Measurements from ENCODE around the gene SAMD3. TPM values are rescaled to one million over a fixed set of nuclear protein-coding genes. Genes with fewer than 3 reads are reported as not detected.
"Not testable (repeated sequence)": the region's sequence is repeated elsewhere in the genome, so short reads cannot be mapped to it uniquely, and the experiment has no call there.

SAMD3 gene
- total RNA-seq, 2 experiments from 2014 or later: 2.7 to 3.3 TPM

DNA sequence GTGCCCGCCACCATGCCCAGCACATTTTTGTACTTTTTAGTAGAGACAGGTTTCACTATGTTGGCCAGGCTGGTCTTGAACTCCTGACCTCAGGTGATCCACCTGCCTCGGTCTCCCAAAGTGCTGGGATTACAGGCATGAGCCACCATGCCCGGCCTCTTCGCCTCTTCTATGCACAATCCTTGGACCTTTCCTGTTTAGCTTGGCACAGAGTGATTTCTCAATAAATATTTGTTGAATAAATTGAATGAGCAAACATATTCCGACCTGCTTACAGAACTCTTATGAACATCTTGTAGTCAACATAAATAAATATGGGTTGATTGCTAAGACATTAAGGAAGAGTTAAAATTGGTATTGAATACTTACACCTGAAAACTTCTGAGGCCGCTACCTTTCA lies 7.8 kb upstream of the SAMD3 start:
- H3K9me3 Mint-ChIP-seq, H3K36me3 Mint-ChIP-seq, H3K4me3 Mint-ChIP-seq, DNase-seq, H3K4me1 Mint-ChIP-seq, H3K27ac Mint-ChIP-seq, H3K27me3 Mint-ChIP-seq: not testable (repeated sequence)

- Mint-ChIP-seq H3K4me3 (no peak overlapping the region), H3K4me1 (peaks cover 3% of the 10 kb centered on the region), H3K27me3 (no peaks in the 10 kb centered on the region), H3K9me3 (peaks cover 5% of the 10 kb centered on the region), H3K27ac (no peak overlapping the region), H3K36me3 (peaks cover 5% of the 10 kb centered on the region)
- DNase-seq: no peak
Observed at GRCh38 chr6:130229645-130230044, 6.9 kb upstream of the SAMD3 start.

DNA sequence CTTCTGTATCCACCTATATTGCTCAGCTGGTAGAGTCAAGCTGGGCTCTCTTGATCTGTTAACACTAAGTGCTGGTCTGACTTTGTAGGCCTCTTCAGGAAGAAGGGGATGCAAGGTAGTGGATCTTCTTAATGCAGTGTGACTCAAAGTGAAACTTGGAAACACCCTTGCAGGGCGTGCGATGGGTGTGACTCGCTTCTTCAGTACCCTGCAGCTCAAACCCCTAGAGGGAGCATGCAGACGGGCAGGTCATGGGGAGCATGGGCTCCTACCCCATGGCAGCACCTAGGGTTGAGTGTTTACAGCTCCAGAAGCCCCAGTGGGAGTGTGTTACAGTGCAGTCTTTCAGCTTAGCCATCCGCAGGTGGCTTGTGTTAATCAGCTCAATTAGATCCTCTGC lies 757 bp upstream of the SAMD3 start:
- Mint-ChIP-seq H3K4me3 (no peak overlapping the region), H3K4me1 (peaks cover 33% of the 10 kb centered on the region), H3K9me3 (peaks cover 8% of the 10 kb centered on the region), H3K27ac (peak overlapping the region; percentile 46), H3K27me3 (no peaks in the 10 kb centered on the region), H3K36me3 (peaks cover 6% of the 10 kb centered on the region)
- peak; percentile 73 for DNase-seq

- peak overlapping the region; percentile 20 for H3K27ac Mint-ChIP-seq
- peaks cover 2% of the 10 kb centered on the region for H3K9me3 Mint-ChIP-seq
- no peaks in the 10 kb centered on the region for H3K27me3 Mint-ChIP-seq
- no peak overlapping the region for H3K4me3 Mint-ChIP-seq
- H3K36me3 Mint-ChIP-seq: peaks cover 9% of the 10 kb centered on the region
- DNase-seq: no peak
- peaks cover 60% of the 10 kb centered on the region for H3K4me1 Mint-ChIP-seq
Observed at GRCh38 chr6:130218134-130218533, 4.6 kb downstream of the SAMD3 start.

- no peaks in the 10 kb centered on the region for H3K27me3 Mint-ChIP-seq
- H3K4me1 Mint-ChIP-seq: peaks cover 64% of the 10 kb centered on the region
- DNase-seq: no peak
- H3K4me3 Mint-ChIP-seq: no peak overlapping the region
- H3K9me3 Mint-ChIP-seq: peaks cover 2% of the 10 kb centered on the region
- no peak overlapping the region for H3K27ac Mint-ChIP-seq
- H3K36me3 Mint-ChIP-seq: peaks cover 10% of the 10 kb centered on the region
Observed at GRCh38 chr6:130216620-130217019, 6.1 kb downstream of the SAMD3 start.

- peak; percentile 14 for DNase-seq
- Mint-ChIP-seq H3K27me3 (no peaks in the 10 kb centered on the region), H3K4me1 (peaks cover 64% of the 10 kb centered on the region), H3K4me3 (peak overlapping the region; percentile 68), H3K9me3 (peaks cover 2% of the 10 kb centered on the region), H3K27ac (peak overlapping the region; percentile 66), H3K36me3 (peaks cover 15% of the 10 kb centered on the region)
Observed at GRCh38 chr6:130215526-130215925, 7.2 kb downstream of the SAMD3 start.

DNA sequence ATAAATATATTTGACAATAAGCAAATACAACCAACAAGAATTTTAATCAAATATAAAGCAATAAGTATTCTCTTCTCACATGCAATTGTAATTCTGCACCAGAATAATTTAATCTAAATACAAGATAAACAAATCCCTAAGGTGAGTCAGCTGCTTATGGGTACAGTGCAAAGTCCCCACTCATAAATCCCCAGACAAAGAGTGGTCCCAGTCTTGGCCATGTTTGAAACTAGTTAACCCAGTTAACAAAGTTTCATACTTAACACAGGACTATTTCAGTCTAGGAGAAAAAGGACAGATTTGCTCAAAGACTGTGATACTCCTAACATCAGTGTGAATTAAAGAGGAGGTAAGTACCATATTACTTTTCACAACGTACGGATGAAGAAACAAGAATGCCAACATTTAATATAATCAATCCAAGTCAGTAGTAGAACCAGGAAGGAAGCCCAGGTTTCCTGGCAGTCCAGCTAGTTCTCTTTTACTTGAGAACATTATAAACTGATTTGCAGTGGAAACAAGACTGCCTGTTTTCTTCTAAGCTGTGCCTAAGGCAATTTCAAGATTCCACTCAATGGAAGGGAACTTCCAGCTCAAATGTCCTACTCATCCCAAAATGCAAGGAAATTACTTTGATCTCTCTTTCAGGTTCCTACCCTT lies 10.4 kb downstream of the SAMD3 start:
- Mint-ChIP-seq H3K27ac (peak overlapping the region; percentile 89), H3K36me3 (peaks cover 29% of the 10 kb centered on the region), H3K9me3 (no peaks in the 10 kb centered on the region), H3K4me3 (peak overlapping the region; percentile 70), H3K4me1 (peaks cover 53% of the 10 kb centered on the region), H3K27me3 (no peaks in the 10 kb centered on the region)
- no peak for DNase-seq

DNA sequence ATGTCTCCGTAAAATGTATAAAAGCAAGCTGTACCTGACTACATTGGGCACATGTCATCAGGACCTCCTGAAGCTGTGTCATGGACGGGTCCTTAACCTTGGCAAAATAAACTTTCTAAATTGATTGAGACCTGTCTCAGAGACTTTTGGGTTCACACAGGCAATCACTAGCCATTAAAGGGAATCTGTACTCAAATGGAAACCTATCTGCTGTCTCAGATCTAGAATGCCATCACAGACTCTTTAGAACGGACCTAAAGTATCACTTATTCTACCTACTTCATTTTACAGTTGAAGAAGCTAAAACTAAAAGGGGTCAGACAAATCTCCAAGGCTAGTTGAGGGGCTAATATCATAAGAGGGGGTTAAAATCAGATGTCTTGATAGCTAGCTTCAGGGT lies 11.1 kb downstream of the SAMD3 start:
- peaks cover 58% of the 10 kb centered on the region for H3K4me1 Mint-ChIP-seq
- H3K27me3 Mint-ChIP-seq: no peaks in the 10 kb centered on the region
- peak overlapping the region; percentile 70 for H3K4me3 Mint-ChIP-seq

DNA sequence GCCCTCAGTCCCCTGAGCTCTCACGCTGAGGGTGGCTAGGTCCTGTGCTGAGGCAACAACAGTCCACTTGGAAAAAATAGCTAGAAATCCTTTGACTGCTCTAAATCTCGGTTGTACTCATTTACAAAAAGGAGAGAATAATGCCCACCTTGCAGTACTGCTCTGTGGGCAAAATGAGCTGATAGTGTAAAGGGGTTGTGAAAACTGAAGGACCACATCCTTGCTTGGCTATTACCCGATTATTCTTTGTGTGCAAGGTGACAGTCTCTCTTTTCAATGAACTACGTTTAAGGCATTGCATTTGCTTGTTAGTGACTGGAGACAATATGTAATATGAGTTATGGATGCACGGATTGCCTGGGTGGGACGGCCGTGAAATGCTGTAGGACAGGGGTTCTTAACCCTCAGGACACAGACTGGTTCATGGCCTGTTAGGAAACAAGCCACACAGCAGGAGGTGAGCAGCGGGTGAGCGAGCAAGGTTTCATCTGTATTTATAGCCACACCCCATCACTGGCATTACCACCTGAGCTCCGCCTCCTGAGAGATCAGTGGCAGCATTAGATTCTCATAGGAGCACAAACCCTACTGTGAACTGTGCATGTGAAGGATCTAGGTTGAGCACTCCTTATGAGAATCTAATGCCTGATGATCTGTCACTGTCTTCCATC lies 14.6 kb downstream of the SAMD3 start:
- H3K4me3 Mint-ChIP-seq: no peak overlapping the region
- H3K27ac Mint-ChIP-seq: no peak overlapping the region
- H3K36me3 Mint-ChIP-seq: peaks cover 34% of the 10 kb centered on the region
- H3K4me1 Mint-ChIP-seq: peaks cover 54% of the 10 kb centered on the region
- no peaks in the 10 kb centered on the region for H3K9me3 Mint-ChIP-seq
- DNase-seq: no peak
- H3K27me3 Mint-ChIP-seq: no peaks in the 10 kb centered on the region

More for the DNA sequence above, 11.1 kb downstream of the SAMD3 start:
- H3K27ac Mint-ChIP-seq: peak overlapping the region; percentile 89
- no peaks in the 10 kb centered on the region for H3K9me3 Mint-ChIP-seq
- DNase-seq: no peak
- H3K36me3 Mint-ChIP-seq: peaks cover 31% of the 10 kb centered on the region

GRCh38 chr6:130206479-130206878 lies 16.3 kb downstream of the SAMD3 start:
- Mint-ChIP-seq H3K9me3 (no peaks in the 10 kb centered on the region), H3K27ac (no peak overlapping the region), H3K27me3 (no peaks in the 10 kb centered on the region), H3K36me3 (peaks cover 39% of the 10 kb centered on the region), H3K4me3 (no peak overlapping the region), H3K4me1 (peaks cover 48% of the 10 kb centered on the region)
- DNase-seq: no peak

DNA sequence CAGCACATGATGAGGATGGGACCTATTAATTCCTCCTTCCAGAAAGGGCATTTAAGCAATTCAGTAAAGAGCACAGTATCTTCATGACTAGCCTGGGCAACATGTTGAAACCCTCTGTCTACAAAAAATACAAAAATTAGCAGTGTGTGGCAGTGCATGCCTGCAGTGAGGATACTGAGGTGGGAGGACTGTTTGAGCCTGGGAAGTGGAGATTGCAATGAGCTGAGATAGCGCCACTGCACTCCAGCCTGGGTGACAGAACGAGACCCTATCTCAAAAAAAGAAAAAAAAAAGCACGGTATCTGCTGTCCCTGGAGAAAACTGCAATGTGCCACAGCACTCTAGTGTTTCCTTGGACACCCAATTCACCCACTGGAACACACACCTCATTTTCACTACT lies 18.4 kb downstream of the SAMD3 start:
- no peaks in the 10 kb centered on the region for H3K27me3 Mint-ChIP-seq
- H3K4me1 Mint-ChIP-seq: peaks cover 39% of the 10 kb centered on the region
- DNase-seq: no peak
- H3K36me3 Mint-ChIP-seq: peaks cover 36% of the 10 kb centered on the region
- H3K27ac Mint-ChIP-seq: no peak overlapping the region
- no peak overlapping the region for H3K4me3 Mint-ChIP-seq
- H3K9me3 Mint-ChIP-seq: peaks cover 3% of the 10 kb centered on the region

DNA sequence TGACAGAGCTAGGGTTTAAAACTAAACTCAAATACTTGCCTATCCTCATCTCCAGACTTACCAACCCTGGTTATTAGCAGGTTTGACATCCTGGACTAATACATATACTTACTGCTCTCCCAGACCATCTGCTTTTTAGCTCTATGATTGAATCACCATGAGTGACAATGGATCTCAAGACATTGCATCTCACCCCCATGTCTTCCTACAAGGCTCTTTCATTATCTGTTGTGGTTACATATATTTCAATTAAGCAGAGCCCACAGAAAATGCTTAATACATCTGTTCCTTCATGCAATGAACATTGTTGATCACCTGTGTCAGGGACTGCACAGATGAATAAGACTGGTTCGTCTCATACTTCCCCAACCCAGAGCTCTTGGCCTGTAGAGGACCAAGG lies 19.4 kb downstream of the SAMD3 start:
- Mint-ChIP-seq H3K27me3 (no peaks in the 10 kb centered on the region), H3K36me3 (peaks cover 34% of the 10 kb centered on the region), H3K9me3 (peaks cover 3% of the 10 kb centered on the region), H3K27ac (peak overlapping the region; percentile 78), H3K4me3 (no peak overlapping the region), H3K4me1 (peaks cover 39% of the 10 kb centered on the region)
- DNase-seq: no peak

DNA sequence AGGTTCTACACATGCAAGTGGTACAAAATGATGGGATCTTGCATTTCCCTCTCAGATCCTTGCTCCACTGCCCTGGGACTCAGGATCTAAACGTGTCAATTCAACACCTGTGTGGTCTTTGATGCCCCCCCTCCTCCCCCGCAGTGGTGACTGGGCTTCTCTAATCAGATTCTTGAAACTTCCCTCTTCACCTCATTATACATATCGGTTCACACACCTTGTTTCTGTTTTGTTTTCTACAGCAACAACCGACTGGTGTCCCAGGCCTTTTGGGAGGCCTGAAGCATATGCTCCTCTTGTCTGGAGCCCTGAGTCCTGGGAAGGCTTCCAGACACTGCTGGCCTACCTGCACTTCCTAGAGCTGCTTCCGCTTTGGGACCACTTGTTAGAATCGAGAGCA lies 20.0 kb downstream of the SAMD3 start:
- H3K27ac Mint-ChIP-seq: peak overlapping the region; percentile 78
- no peaks in the 10 kb centered on the region for H3K27me3 Mint-ChIP-seq
- peaks cover 3% of the 10 kb centered on the region for H3K9me3 Mint-ChIP-seq
- DNase-seq: no peak
- peaks cover 39% of the 10 kb centered on the region for H3K4me1 Mint-ChIP-seq
- peaks cover 29% of the 10 kb centered on the region for H3K36me3 Mint-ChIP-seq
- peak overlapping the region; percentile 62 for H3K4me3 Mint-ChIP-seq

GRCh38 chr6:130200020-130200419 lies 22.7 kb downstream of the SAMD3 start:
- H3K4me3 Mint-ChIP-seq: no peak overlapping the region
- H3K9me3 Mint-ChIP-seq: peaks cover 3% of the 10 kb centered on the region
- no peak overlapping the region for H3K27ac Mint-ChIP-seq
- H3K36me3 Mint-ChIP-seq: peaks cover 20% of the 10 kb centered on the region
- H3K27me3 Mint-ChIP-seq: no peaks in the 10 kb centered on the region
- DNase-seq: no peak
- peaks cover 27% of the 10 kb centered on the region for H3K4me1 Mint-ChIP-seq

DNA sequence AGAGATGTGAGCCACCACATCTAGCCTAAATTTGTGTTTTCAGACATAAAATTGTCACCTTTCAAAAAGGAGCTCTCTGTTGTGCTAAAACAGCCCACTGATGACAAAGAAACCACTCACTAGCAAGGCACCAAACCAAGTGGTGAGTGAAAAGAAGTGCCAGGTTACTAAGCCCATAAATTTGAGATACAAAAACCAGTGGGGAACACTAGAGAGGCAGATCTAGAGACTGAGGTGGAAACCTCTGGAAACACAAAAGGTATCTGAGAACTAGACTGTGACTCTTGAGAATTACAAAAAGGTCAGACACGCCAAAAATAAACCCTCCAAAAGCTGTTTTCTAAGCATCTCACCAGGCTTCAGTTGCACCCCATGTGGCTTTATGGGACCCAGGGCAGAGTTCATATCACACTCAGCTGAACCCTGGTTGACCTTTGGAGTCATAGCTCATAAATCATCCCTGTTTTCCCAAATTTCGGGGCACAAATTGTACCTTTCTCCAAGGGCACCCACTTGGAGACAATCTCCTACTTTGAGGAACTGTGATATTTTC lies 24.2 kb downstream of the SAMD3 start:
- DNase-seq: no peak
- Mint-ChIP-seq H3K27ac (no peak overlapping the region), H3K4me1 (peaks cover 24% of the 10 kb centered on the region), H3K9me3 (peaks cover 3% of the 10 kb centered on the region), H3K36me3 (peaks cover 25% of the 10 kb centered on the region), H3K27me3 (no peaks in the 10 kb centered on the region), H3K4me3 (no peak overlapping the region)
